H9 (cell line): ENCODE measurements around the gene C17orf50. TPM values are rescaled to one million over a fixed set of nuclear protein-coding genes. Genes with fewer than 3 reads are reported as not detected.
A peak's percentile ranks its signal among the peaks of the same experiment; 100 is the strongest.

ENCODE experiments used
- DNase-seq: peaks from one replicate; pipeline ENCODE4 v3.0.0-alpha.2; 2017
- H2AFZ ChIP-seq: one replicate; pipeline ENCODE4 v1.6.1; 2013; ENCODE audit warnings: mild to moderate bottlenecking, low read length, control low read depth, moderate library complexity
- H2AK5ac ChIP-seq: 2 replicates; pipeline ENCODE4 v1.6.1; 2013; ENCODE audit warnings: low read length, control low read depth, mixed read lengths; ENCODE audit not compliant: insufficient read length
- H2BK120ac ChIP-seq: one replicate; pipeline ENCODE4 v1.6.1; 2013; ENCODE audit warnings: low read depth, mild to moderate bottlenecking, low read length, control low read depth, inconsistent platforms; ENCODE audit not compliant: poor library complexity, severe bottlenecking
- H2BK12ac ChIP-seq: 2 replicates; pipeline ENCODE4 v1.6.1; 2013; ENCODE audit warnings: low read length, control low read depth, mixed read lengths, low read depth; ENCODE audit not compliant: insufficient read length
- H2BK15ac ChIP-seq: 2 replicates; pipeline ENCODE4 v1.6.1; 2013; ENCODE audit warnings: low read depth, low read length, control low read depth
- H2BK20ac ChIP-seq: one replicate; pipeline ENCODE4 v1.6.1; 2013; ENCODE audit warnings: low read depth, mild to moderate bottlenecking, low read length, control low read depth, inconsistent platforms; ENCODE audit not compliant: poor library complexity, severe bottlenecking
- H2BK5ac ChIP-seq: 2 replicates; pipeline ENCODE4 v1.6.1; 2013; ENCODE audit warnings: low read length, control low read depth, mixed read lengths; ENCODE audit not compliant: insufficient read length
- H3K14ac ChIP-seq: 2 replicates; pipeline ENCODE4 v1.6.1; 2013; ENCODE audit warnings: low read length, control low read depth; ENCODE audit not compliant: insufficient read depth
- H3K18ac ChIP-seq: 2 replicates; pipeline ENCODE4 v1.6.1; 2013; ENCODE audit warnings: low read depth, mild to moderate bottlenecking, mixed read lengths, low read length, control low read depth; ENCODE audit not compliant: insufficient read length
- H3K23ac ChIP-seq: 2 replicates; pipeline ENCODE4 v1.6.1; 2013; ENCODE audit warnings: low read length, control low read depth, mixed read lengths, low read depth; ENCODE audit not compliant: insufficient read length
- H3K23me2 ChIP-seq: 2 replicates; pipeline ENCODE4 v1.6.1; 2013; ENCODE audit warnings: low read depth, mild to moderate bottlenecking, mixed read lengths, low read length, control low read depth; ENCODE audit not compliant: insufficient read length, poor library complexity, severe bottlenecking
- H3K27ac ChIP-seq: 2 replicates; pipeline ENCODE4 v1.5.1; 2013; ENCODE audit warnings: low read length, control low read depth, mixed read lengths, low read depth; ENCODE audit not compliant: insufficient read length
- H3K27me3 ChIP-seq: 2 replicates; pipeline ENCODE4 v1.6.1; 2013; ENCODE audit warnings: low read length, control low read depth, inconsistent platforms; ENCODE audit not compliant: insufficient read depth
- H3K4ac ChIP-seq: 2 replicates; pipeline ENCODE4 v1.6.1; 2013; ENCODE audit warnings: low read depth, mild to moderate bottlenecking, control low read depth, inconsistent platforms, low read length, moderate library complexity
- H3K4me1 ChIP-seq: 2 replicates; pipeline ENCODE4 v1.6.1; 2013; ENCODE audit warnings: low read length, control low read depth, inconsistent platforms; ENCODE audit not compliant: insufficient read depth
- H3K4me2 ChIP-seq: 2 replicates; pipeline ENCODE4 v1.6.1; 2013; ENCODE audit warnings: low read length, control low read depth, mixed read lengths; ENCODE audit not compliant: insufficient read length, insufficient read depth
- H3K56ac ChIP-seq: 2 replicates; pipeline ENCODE4 v1.6.1; 2013; ENCODE audit warnings: low read depth, mild to moderate bottlenecking, mixed read lengths, low read length, control low read depth; ENCODE audit not compliant: insufficient read length
- H3K79me1 ChIP-seq: 2 replicates; pipeline ENCODE4 v1.6.1; 2013; ENCODE audit warnings: low read depth, mild to moderate bottlenecking, moderate library complexity, low read length, control low read depth, inconsistent platforms; ENCODE audit not compliant: insufficient read depth, poor library complexity, severe bottlenecking
- H3K79me2 ChIP-seq: 2 replicates; pipeline ENCODE4 v1.6.1; 2013; ENCODE audit warnings: low read length, control low read depth, inconsistent platforms; ENCODE audit not compliant: insufficient read depth
- H3K9ac ChIP-seq: 2 replicates; pipeline ENCODE4 v1.6.1; 2013; ENCODE audit warnings: low read length, control low read depth, mixed read lengths; ENCODE audit not compliant: insufficient read length; ENCODE audit errors: extremely low read depth
- H3K9me3 ChIP-seq: one replicate; pipeline ENCODE4 v1.6.1; 2013; ENCODE audit warnings: low read depth, low read length, inconsistent platforms; ENCODE audit not compliant: control insufficient read depth
- H3T11ph ChIP-seq: one replicate; pipeline ENCODE4 v1.6.1; 2013; ENCODE audit warnings: mild to moderate bottlenecking, low read length, control low read depth, inconsistent platforms
- H4K20me1 ChIP-seq: one replicate; pipeline ENCODE4 v1.6.1; 2013; ENCODE audit not compliant: control insufficient read depth, insufficient read length, insufficient read depth
- H4K5ac ChIP-seq: 2 replicates; pipeline ENCODE4 v1.6.1; 2013; ENCODE audit warnings: low read depth, mild to moderate bottlenecking, mixed read lengths, low read length, control low read depth; ENCODE audit not compliant: insufficient read length
- H4K8ac ChIP-seq: replicated peaks from 2 replicates; pipeline ENCODE4 v1.6.1; 2013; ENCODE audit warnings: low read length, control low read depth, mixed read lengths, low read depth; ENCODE audit not compliant: insufficient read length
- H4K91ac ChIP-seq: 2 replicates; pipeline ENCODE4 v1.6.1; 2013; ENCODE audit warnings: low read depth, mild to moderate bottlenecking, moderate library complexity, mixed read lengths, low read length, control low read depth; ENCODE audit not compliant: insufficient read length
- H3K27ac Mint-ChIP-seq, 3 experiments: 2 replicates in 2 of 3; 3 replicates in 1 of 3; pipeline ENCODE4 v1.8.0; 2020 to 2021; ENCODE audit warnings: mixed read lengths in 3 of 3, mild to moderate bottlenecking in 1 of 3, moderate library complexity in 1 of 3
- H3K27me3 Mint-ChIP-seq: 2 replicates; pipeline ENCODE4 v1.8.0; 2021; ENCODE audit warnings: low read depth, mild to moderate bottlenecking, moderate library complexity, mixed read lengths
- H3K36me3 Mint-ChIP-seq, 3 experiments: 2 replicates in 2 of 3; 3 replicates in 1 of 3; pipeline ENCODE4 v1.8.0; 2020 to 2021; ENCODE audit warnings: low read depth in 3 of 3, mixed read lengths in 3 of 3; ENCODE audit not compliant: insufficient read depth in 1 of 3
- H3K4me1 Mint-ChIP-seq, 2 experiments: 2 replicates each; pipeline ENCODE4 v1.8.0; 2020; ENCODE audit warnings: mixed read lengths in 2 of 2
- H3K4me3 Mint-ChIP-seq, 2 experiments: 2 replicates in 1 of 2; 3 replicates in 1 of 2; pipeline ENCODE4 v1.8.0; 2020 to 2021; ENCODE audit warnings: mild to moderate bottlenecking in 2 of 2, mixed read lengths in 2 of 2, moderate library complexity in 1 of 2
- H3K9me3 Mint-ChIP-seq, 2 experiments: 2 replicates in 1 of 2; 3 replicates in 1 of 2; pipeline ENCODE4 v1.8.0; 2020; ENCODE audit warnings: mild to moderate bottlenecking in 2 of 2, mixed read lengths in 2 of 2, moderate library complexity in 1 of 2
- WGBS: extraction: QIAGEN DNeasy Blood & Tissue Kit; methylation state at CpG from one replicate; pipeline ENCODE4 v1.1.7; 2013; ENCODE audit warnings: missing lambda C conversion rate, low lambda C conversion rate, mixed read lengths; ENCODE audit not compliant: insufficient read length; ENCODE audit errors: extremely low coverage; 5-methylcytosine and 5-hydroxymethylcytosine counted together
- total RNA-seq: library from RNA; stranded (reverse); gene quantifications from 2 replicates; pipeline ENCODE4 v1.2.1, GENCODE V29; 2021
- TF ChIP-seq, protein P1 (sequence below): fragments of 200-600 bp; sonication (generic); conservative IDR thresholded peaks from 3 replicates; pipeline ENCODE4 v1.8.0; 2021; ENCODE audit warnings: antibody characterized with exemption, mild to moderate bottlenecking

Gene C17orf50
- total RNA-seq, 1 experiment from 2014 or later = not detected

DNA sequence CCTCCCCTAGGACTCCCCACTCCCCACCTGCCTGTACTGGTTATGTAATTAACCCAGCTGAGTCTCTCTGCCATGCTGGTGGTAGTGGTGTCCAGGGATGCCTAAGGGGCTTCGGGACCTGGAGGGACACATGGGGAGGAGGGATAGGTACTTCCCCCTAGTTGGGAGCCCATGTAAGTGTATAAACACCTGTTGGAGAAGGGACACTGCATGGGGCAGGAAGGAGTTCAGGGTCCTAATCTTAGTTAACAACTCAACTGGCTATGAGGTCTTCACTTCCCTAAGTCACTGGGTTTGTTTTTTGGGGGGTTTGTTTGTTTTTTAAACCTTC, 27.9 kb upstream of the C17orf50 start:
- H4K5ac ChIP-seq = no peak overlapping the region
- H3K4me1 Mint-ChIP-seq = peaks cover 29 to 37% of the 10 kb centered on the region in 2 experiments
- peaks cover 6% of the 10 kb centered on the region for H3K23me2 ChIP-seq
- H3K4me1 ChIP-seq = peaks cover 3% of the 10 kb centered on the region; the same call in 1 of the 2 replicates
- peak overlapping the region; percentile 70 for H3K4me2 ChIP-seq
- H3K4ac ChIP-seq = no peak overlapping the region
- no peaks in the 10 kb centered on the region for H3K27me3 ChIP-seq
- H3K79me2 ChIP-seq = no peaks in the 10 kb centered on the region
- H2BK120ac ChIP-seq = no peak overlapping the region
- no peak for DNase-seq
- no peaks in the 10 kb centered on the region; a peak in 1 of 7 replicates for H3K36me3 Mint-ChIP-seq
- no peaks in the 10 kb centered on the region for H4K20me1 ChIP-seq
- peaks cover 33% of the 10 kb centered on the region for H3K27me3 Mint-ChIP-seq
- no peak overlapping the region for H3K9ac ChIP-seq
- H2BK20ac ChIP-seq = no peak overlapping the region
- no peaks in the 10 kb centered on the region for H3K79me1 ChIP-seq
- no peaks in the 10 kb centered on the region for H3K9me3 Mint-ChIP-seq
- H4K8ac ChIP-seq = no peak overlapping the region
- no peak overlapping the region for H2AFZ ChIP-seq
- H2BK5ac ChIP-seq = no peak overlapping the region
- no peaks in the 10 kb centered on the region for H3K9me3 ChIP-seq
- H4K91ac ChIP-seq = no peak overlapping the region
- no peak overlapping the region for H3K14ac ChIP-seq
- no peak overlapping the region for H3K23ac ChIP-seq
- H2AK5ac ChIP-seq = no peak overlapping the region
- H3K27ac Mint-ChIP-seq = no peak overlapping the region
- TF ChIP-seq, protein P1, sequence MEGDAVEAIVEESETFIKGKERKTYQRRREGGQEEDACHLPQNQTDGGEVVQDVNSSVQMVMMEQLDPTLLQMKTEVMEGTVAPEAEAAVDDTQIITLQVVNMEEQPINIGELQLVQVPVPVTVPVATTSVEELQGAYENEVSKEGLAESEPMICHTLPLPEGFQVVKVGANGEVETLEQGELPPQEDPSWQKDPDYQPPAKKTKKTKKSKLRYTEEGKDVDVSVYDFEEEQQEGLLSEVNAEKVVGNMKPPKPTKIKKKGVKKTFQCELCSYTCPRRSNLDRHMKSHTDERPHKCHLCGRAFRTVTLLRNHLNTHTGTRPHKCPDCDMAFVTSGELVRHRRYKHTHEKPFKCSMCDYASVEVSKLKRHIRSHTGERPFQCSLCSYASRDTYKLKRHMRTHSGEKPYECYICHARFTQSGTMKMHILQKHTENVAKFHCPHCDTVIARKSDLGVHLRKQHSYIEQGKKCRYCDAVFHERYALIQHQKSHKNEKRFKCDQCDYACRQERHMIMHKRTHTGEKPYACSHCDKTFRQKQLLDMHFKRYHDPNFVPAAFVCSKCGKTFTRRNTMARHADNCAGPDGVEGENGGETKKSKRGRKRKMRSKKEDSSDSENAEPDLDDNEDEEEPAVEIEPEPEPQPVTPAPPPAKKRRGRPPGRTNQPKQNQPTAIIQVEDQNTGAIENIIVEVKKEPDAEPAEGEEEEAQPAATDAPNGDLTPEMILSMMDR = no peak
- WGBS = no CpG with 5 or more reads among the region's 1 CpG
- no peak overlapping the region for H3K56ac ChIP-seq
- peak overlapping the region; percentile 81 to 92 for H3K4me3 Mint-ChIP-seq
- H3K27ac ChIP-seq = no peak overlapping the region
- H2BK15ac ChIP-seq = no peak overlapping the region
- no peak overlapping the region for H2BK12ac ChIP-seq
- H3T11ph ChIP-seq = no peak overlapping the region
- H3K18ac ChIP-seq = no peak overlapping the region
